Fibroblast of villous mesenchyme (primary cell): ENCODE data around the gene MICB. TPM values are rescaled to one million over a fixed set of nuclear protein-coding genes. Genes with fewer than 3 reads are reported as not detected.

Experiments
- DNase-seq: peaks from one replicate; pipeline ENCODE4 v3.0.0-alpha.2; 2010; ENCODE audit warnings: low read depth
- H3K4me3 ChIP-seq: 2 replicates; pipeline ENCODE4 v1.5.1; 2011; ENCODE audit warnings: low read depth, mild to moderate bottlenecking, low read length
- CTCF ChIP-seq: IDR thresholded peaks from 2 replicates; pipeline ENCODE4 v1.5.1; 2012; ENCODE audit warnings: low read depth, mild to moderate bottlenecking, low read length; ENCODE audit not compliant: insufficient read depth
- total RNA-seq: library from RNA; depleted of rRNA; stranded (reverse); fragments of >200 nt; gene quantifications from 2 replicates; pipeline ENCODE4 v1.2.3, GENCODE V29; 2012

The MICB gene
- total RNA-seq, 1 donor, result 30.7 TPM

DNA sequence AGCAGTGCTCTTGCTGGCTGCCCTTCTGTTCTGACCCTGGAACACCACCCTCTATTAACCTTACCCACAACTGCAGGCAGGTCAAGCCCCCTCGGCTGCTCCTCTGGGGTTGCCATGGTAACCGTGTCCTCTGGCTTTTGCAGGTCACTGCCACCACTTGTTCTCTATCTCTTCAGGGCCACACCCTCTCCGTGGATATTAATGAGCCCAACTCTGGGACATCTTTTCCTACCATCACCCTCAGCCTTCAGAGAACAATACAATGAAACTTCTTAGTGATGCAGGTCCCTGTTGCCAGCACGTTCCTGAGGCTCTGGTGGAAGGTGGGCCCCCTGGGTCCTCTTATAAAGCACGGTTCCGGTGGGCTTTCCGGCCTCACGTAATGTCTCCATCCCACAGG is 30.8 kb upstream of the MICB start:
- no peak for DNase-seq
- H3K4me3 ChIP-seq, result no peak overlapping the region
- no peak for TF ChIP-seq CTCF

- H3K4me3 ChIP-seq, result no peak overlapping the region
- DNase-seq, result no peak
- TF ChIP-seq CTCF, result no peak
Observed at GRCh38 chr6:31468311-31468710, 29.6 kb upstream of the MICB start.

DNA sequence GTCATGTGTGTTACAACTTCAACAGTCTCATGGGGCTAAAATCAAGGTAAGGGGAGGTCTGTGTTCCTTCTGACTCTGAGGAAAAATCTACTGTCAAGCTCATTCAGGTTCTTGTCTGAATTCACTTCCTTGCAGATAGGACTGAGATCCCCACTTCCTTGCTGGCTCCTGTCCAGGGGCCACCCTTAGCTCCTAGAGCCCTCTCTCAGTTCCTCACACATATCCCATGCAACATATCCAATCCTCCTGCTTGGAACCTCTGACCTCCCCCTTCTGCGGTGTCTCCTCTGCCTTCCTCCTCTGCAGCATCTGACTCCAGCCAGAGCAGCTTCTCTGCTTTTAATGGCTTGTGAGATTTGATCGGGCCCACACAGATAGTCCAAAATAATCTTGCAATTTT is 27.1 kb upstream of the MICB start:
- no peak for DNase-seq
- no peak for TF ChIP-seq CTCF
- H3K4me3 ChIP-seq, result no peak overlapping the region

DNA sequence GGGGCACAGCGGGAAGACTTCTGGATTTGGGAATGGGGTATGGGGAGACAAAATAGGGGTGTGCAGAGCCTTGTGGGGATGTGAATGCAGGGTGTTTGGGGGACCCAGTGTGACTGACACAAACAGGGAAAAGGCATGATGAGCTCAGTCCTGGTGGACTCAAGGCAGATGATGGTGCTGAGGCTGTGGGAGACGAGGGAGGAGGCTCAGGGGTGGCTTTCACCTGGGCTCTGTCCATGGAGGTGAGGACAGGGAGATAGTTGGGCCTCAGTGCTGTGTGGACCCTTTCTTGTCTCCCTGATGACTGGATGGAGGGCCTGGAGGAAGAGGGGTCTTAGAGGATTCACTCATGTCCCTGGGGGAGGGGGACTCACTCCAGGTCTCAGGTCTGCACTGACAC is 26.2 kb upstream of the MICB start:
- no peak overlapping the region for H3K4me3 ChIP-seq
- TF ChIP-seq CTCF, result no peak
- no peak for DNase-seq

- TF ChIP-seq CTCF, result no peak
- no peak overlapping the region for H3K4me3 ChIP-seq
- no peak for DNase-seq
Observed at GRCh38 chr6:31472259-31472658, 25.7 kb upstream of the MICB start.

DNA sequence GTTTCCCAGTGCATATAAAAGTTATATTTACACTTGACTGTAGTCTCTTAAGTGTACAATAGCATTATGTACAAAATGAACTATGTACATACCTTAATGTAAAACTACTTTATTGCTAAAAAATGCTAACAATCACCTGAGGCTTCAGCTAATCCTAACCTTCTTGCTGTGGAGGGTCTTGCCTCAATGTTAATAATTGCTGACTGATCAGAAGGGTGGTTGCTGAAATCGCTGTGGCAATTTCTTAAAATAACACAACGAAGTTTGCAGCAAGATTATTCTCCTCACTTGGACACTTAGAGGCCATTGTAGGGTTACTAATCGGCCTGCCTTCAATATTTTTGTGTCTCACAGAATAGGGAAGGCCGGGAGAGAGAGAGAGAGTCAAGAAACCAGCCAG is 24.7 kb upstream of the MICB start:
- TF ChIP-seq CTCF, result no peak

More for the DNA sequence above, 24.7 kb upstream of the MICB start:
- no peak for DNase-seq
- H3K4me3 ChIP-seq, result no peak overlapping the region
